IMR-90 (cell line): ENCODE data around the gene ZNF514. TPM values are rescaled to one million over a fixed set of nuclear protein-coding genes. Genes with fewer than 3 reads are reported as not detected.

ENCODE experiments used
- ATAC-seq: fragments of 200-7000 bp; cut with Tn5 transposase; 2 replicates; pipeline ENCODE4 v1.9.1; 2020; ENCODE audit warnings: low read depth, mild to moderate bottlenecking, moderate library complexity
- BruUV-seq: library from RNA; stranded (reverse); fragments of 400-500 nt; replicated peaks from 2 replicates; lab custom pipeline; 2021; lab: Mats Ljungman, UMichigan
- CTCF ChIA-PET: fragments of 300-600 bp; formaldehyde crosslinking; extraction: SDS; loops from one replicate; lab custom pipeline; 2021; ENCODE audit warnings: antibody characterized with exemption; lab: Yijun Ruan, JAX
- POLR2A ChIA-PET: fragments of 300-600 bp; sonication (Branson Sonifier 250); formaldehyde crosslinking; loops from one replicate; lab custom pipeline; 2022; ENCODE audit warnings: antibody characterized with exemption; ENCODE audit not compliant: unreplicated experiment; lab: Charles Lee
- DNase-seq: peaks from one replicate; pipeline ENCODE4 v3.0.0; 2013
- H2AFZ ChIP-seq: replicated peaks from 2 replicates; pipeline ENCODE3; 2013; ENCODE audit warnings: low read length, mild to moderate bottlenecking; ENCODE audit not compliant: poor library complexity
- H2AK5ac ChIP-seq: 2 replicates; pipeline ENCODE4 v1.6.1; 2013; ENCODE audit warnings: low read depth, low read length, inconsistent platforms
- H2AK9ac ChIP-seq: replicated peaks from 2 replicates; pipeline ENCODE3; 2013; ENCODE audit warnings: mild to moderate bottlenecking, low read depth, low read length, moderate library complexity; ENCODE audit not compliant: poor library complexity
- H2BK120ac ChIP-seq: 2 replicates; pipeline ENCODE4 v1.6.1; 2013; ENCODE audit warnings: low read depth, low read length, inconsistent platforms
- H2BK15ac ChIP-seq: 3 replicates; pipeline ENCODE4 v1.6.1; 2013; ENCODE audit warnings: low read depth, low read length, inconsistent platforms
- H2BK20ac ChIP-seq: 2 replicates; pipeline ENCODE4 v1.6.1; 2013; ENCODE audit warnings: low read depth, mild to moderate bottlenecking, inconsistent platforms, low read length, moderate library complexity
- H2BK5ac ChIP-seq: 2 replicates; pipeline ENCODE4 v1.6.1; 2013; ENCODE audit warnings: mild to moderate bottlenecking, low read depth, low read length, inconsistent platforms; ENCODE audit not compliant: poor library complexity, severe bottlenecking
- H3K14ac ChIP-seq: replicated peaks from 2 replicates; pipeline ENCODE4 v1.6.1; 2013; ENCODE audit warnings: low read depth, low read length, inconsistent platforms
- H3K18ac ChIP-seq: 2 replicates; pipeline ENCODE4 v1.6.1; 2013; ENCODE audit warnings: low read depth, low read length, control low read depth
- H3K23ac ChIP-seq: 2 replicates; pipeline ENCODE4 v1.6.1; 2013; ENCODE audit warnings: low read depth, low read length, inconsistent platforms
- H3K27ac ChIP-seq: 2 replicates; pipeline ENCODE4 v1.5.1; 2013; ENCODE audit warnings: mild to moderate bottlenecking, control low read depth, low read length; ENCODE audit not compliant: insufficient read depth
- H3K27me3 ChIP-seq: 2 replicates; pipeline ENCODE4 v1.6.1; 2013; ENCODE audit warnings: low read length; ENCODE audit not compliant: control insufficient read depth, insufficient read depth
- H3K36me3 ChIP-seq: 2 replicates; pipeline ENCODE4 v1.6.1; 2013; ENCODE audit warnings: low read length, mixed read lengths; ENCODE audit not compliant: control insufficient read depth, insufficient read depth
- H3K4ac ChIP-seq: 2 replicates; pipeline ENCODE4 v1.6.1; 2013; ENCODE audit warnings: low read depth, low read length, inconsistent platforms
- H3K4me1 ChIP-seq: 2 replicates; pipeline ENCODE4 v1.6.1; 2013; ENCODE audit warnings: low read length, mixed read lengths; ENCODE audit not compliant: control insufficient read depth, insufficient read depth
- H3K4me2 ChIP-seq: 2 replicates; pipeline ENCODE4 v1.6.1; 2013; ENCODE audit warnings: low read depth, mild to moderate bottlenecking, control low read depth, low read length, moderate library complexity
- H3K4me3 ChIP-seq: 2 replicates; pipeline ENCODE4 v1.5.1; 2013; ENCODE audit warnings: low read depth, mild to moderate bottlenecking, control low read depth, low read length, moderate library complexity; ENCODE audit not compliant: insufficient read depth
- H3K56ac ChIP-seq: 2 replicates; pipeline ENCODE4 v1.6.1; 2013; ENCODE audit warnings: low read length, inconsistent platforms; ENCODE audit not compliant: insufficient read depth; ENCODE audit errors: extremely low read depth
- H3K79me1 ChIP-seq, 2 experiments: 2 replicates each; pipeline ENCODE4 v1.6.1; 2013; ENCODE audit warnings: low read length in 2 of 2, inconsistent platforms in 1 of 2, low read depth in 1 of 2
- H3K9ac ChIP-seq: 2 replicates; pipeline ENCODE4 v1.6.1; 2013; ENCODE audit warnings: low read depth, low read length, control low read depth
- H3K9me1 ChIP-seq: 2 replicates; pipeline ENCODE4 v1.6.1; 2013; ENCODE audit warnings: low read length, inconsistent platforms; ENCODE audit not compliant: insufficient read depth
- H3K9me3 ChIP-seq: 2 replicates; pipeline ENCODE4 v1.6.1; 2013; ENCODE audit warnings: low read length; ENCODE audit not compliant: control insufficient read depth, insufficient read depth
- H4K20me1 ChIP-seq: 2 replicates; pipeline ENCODE4 v1.6.1; 2013; ENCODE audit warnings: low read length, inconsistent platforms; ENCODE audit not compliant: insufficient read depth
- H4K5ac ChIP-seq: 2 replicates; pipeline ENCODE4 v1.6.1; 2013; ENCODE audit warnings: mild to moderate bottlenecking, low read depth, low read length, control low read depth
- H4K8ac ChIP-seq, 2 experiments: 2 replicates each; pipeline ENCODE4 v1.6.1; 2013; ENCODE audit warnings: low read depth in 2 of 2, low read length in 2 of 2, control low read depth in 1 of 2, inconsistent platforms in 1 of 2
- H4K91ac ChIP-seq: 2 replicates; pipeline ENCODE4 v1.6.1; 2013; ENCODE audit warnings: low read depth, low read length, inconsistent platforms; ENCODE audit not compliant: insufficient read depth
- BHLHE40 ChIP-seq: fragments of 150-350 bp; IDR thresholded peaks from 2 replicates; pipeline ENCODE4 v1.6.1; 2016; ENCODE audit warnings: mild to moderate bottlenecking, low read depth, low read length
- CEBPB ChIP-seq: IDR thresholded peaks from 2 replicates; pipeline ENCODE4 v1.6.1; 2012; ENCODE audit warnings: low read depth, low read length, improper control_type of control experiment
- CHD1 ChIP-seq: IDR thresholded peaks from 2 replicates; pipeline ENCODE4 v1.6.1; 2012; ENCODE audit warnings: low read depth, low read length, improper control_type of control experiment
- MAFK ChIP-seq: IDR thresholded peaks from 2 replicates; pipeline ENCODE4 v1.6.1; 2012; ENCODE audit warnings: low read depth, low read length, improper control_type of control experiment
- MAZ ChIP-seq: IDR thresholded peaks from 2 replicates; pipeline ENCODE4 v1.6.1; 2012; ENCODE audit warnings: low read depth, mild to moderate bottlenecking, low read length, improper control_type of control experiment, moderate library complexity, borderline replicate concordance
- MXI1 ChIP-seq: IDR thresholded peaks from 2 replicates; pipeline ENCODE4 v1.6.1; 2012; ENCODE audit warnings: low read depth, mild to moderate bottlenecking, low read length, moderate library complexity, borderline replicate concordance
- NFE2L2 ChIP-seq: fragments of 150-350 bp; IDR thresholded peaks from 2 replicates; pipeline ENCODE4 v1.6.1; 2016; ENCODE audit warnings: low read depth, mild to moderate bottlenecking, low read length
- POLR2A ChIP-seq: IDR thresholded peaks from 2 replicates; pipeline ENCODE4 v1.6.1; 2012; ENCODE audit warnings: mild to moderate bottlenecking, low read depth, low read length
- RAD21 ChIP-seq: IDR thresholded peaks from 2 replicates; pipeline ENCODE4 v1.6.1; 2012; ENCODE audit warnings: low read length, improper control_type of control experiment
- RCOR1 ChIP-seq: IDR thresholded peaks from 2 replicates; pipeline ENCODE4 v1.6.1; 2012; ENCODE audit warnings: mild to moderate bottlenecking, low read length, improper control_type of control experiment; ENCODE audit not compliant: insufficient replicate concordance
- RFX5 ChIP-seq: IDR thresholded peaks from 2 replicates; pipeline ENCODE4 v1.8.0; 2012; ENCODE audit warnings: low read depth, mild to moderate bottlenecking, low read length, moderate library complexity
- WGBS, 2 experiments: methylation state at CpG; one replicate each; pipeline versions ENCODE4 v1.1.5 to v1.1.7; 2013; ENCODE audit warnings: missing lambda C conversion rate in 2 of 2; ENCODE audit not compliant: insufficient read length in 1 of 2; ENCODE audit errors: extremely low coverage in 2 of 2; 5-methylcytosine and 5-hydroxymethylcytosine counted together
- dilution Hi-C: fragments of 300-500 bp; cut with HindIII; formaldehyde crosslinking; loops from one replicate; pipeline ENCODE4 v1.14.3; 2018; ENCODE audit warnings: low sequenced_read_pairs; ENCODE audit not compliant: unreplicated experiment
- in situ Hi-C: fragments of 300-500 bp; cut with MboI; formaldehyde crosslinking; loops from 3 replicates; pipeline ENCODE4 v1.14.3; 2019; ENCODE audit warnings: low sequenced_read_pairs, inconsistent platforms, mixed read lengths
- intact Hi-C: fragments of 100-400 bp; cut with micrococcal nuclease; formaldehyde crosslinking; loops from 2 replicates; pipeline ENCODE4 v1.10.0; 2022
- polyA plus RNA-seq, 3 experiments: library from polyadenylated mRNA; depleted of rRNA; stranded (reverse); fragments of >200 nt; gene quantifications; 2 replicates each; pipeline ENCODE4 v1.2.3, GENCODE V29; 2012; ENCODE audit warnings: low replicate concordance in 1 of 3
- total RNA-seq: library from RNA; depleted of rRNA; stranded (reverse); fragments of >200 nt; gene quantifications from 2 replicates; pipeline ENCODE4 v1.2.3, GENCODE V29; 2012
- TF ChIP-seq, protein P1 (sequence below): fragments of 150-350 bp; IDR thresholded peaks from 2 replicates; pipeline ENCODE4 v1.6.1; 2017; ENCODE audit warnings: mild to moderate bottlenecking, antibody characterized with exemption, low read length, low read depth
- TF ChIP-seq, protein P2 (sequence below): conservative IDR thresholded peaks from 2 replicates; pipeline ENCODE4 v1.5.1; 2012; ENCODE audit warnings: mild to moderate bottlenecking, low read depth, low read length, improper control_type of control experiment
- TF ChIP-seq, protein P3 (sequence below): fragments of 150-350 bp; IDR thresholded peaks from 2 replicates; pipeline ENCODE4 v1.6.1; 2016; ENCODE audit warnings: low read depth, mild to moderate bottlenecking, low read length, moderate library complexity, borderline replicate concordance

Gene ZNF514
- total and polyA plus RNA-seq, 2 of the 4 experiments (the other 2 are of a cell fraction): 5.3 to 6.5 TPM

DNA sequence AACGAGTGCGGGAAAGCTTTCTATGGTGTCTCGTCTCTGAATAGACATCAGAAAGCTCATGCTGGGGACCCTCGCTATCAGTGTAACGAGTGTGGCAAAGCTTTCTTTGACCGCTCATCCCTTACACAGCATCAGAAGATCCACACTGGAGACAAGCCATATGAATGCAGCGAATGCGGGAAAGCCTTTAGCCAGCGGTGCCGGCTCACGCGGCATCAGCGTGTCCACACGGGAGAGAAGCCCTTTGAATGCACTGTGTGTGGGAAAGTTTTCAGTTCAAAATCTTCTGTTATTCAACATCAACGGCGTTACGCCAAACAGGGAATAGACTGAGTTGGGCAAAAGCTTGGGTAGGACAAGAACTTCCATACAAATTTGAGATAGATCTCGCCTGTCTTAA is 22.1 kb upstream of the ZNF514 start:
- Histone ChIP-seq H3K18ac (no peak overlapping the region), H2BK15ac (no peak overlapping the region), H3K4me3 (no peak overlapping the region), H3K9ac (no peak overlapping the region), H2AK5ac (no peak overlapping the region), H2BK120ac (no peak overlapping the region), H3K27me3 (no peaks in the 10 kb centered on the region), H3K9me1 (no peaks in the 10 kb centered on the region), H3K56ac (no peak overlapping the region), H3K36me3 (peaks cover 38% of the 10 kb centered on the region), H3K79me1 (peaks cover 0 to 4% of the 10 kb centered on the region in 2 experiments; a peak in 1 of 4 replicates), H2AFZ (no peak overlapping the region), H3K9me3 (peaks cover 18% of the 10 kb centered on the region), H2AK9ac (no peak overlapping the region), H2BK5ac (no peak overlapping the region), H2BK20ac (no peak overlapping the region), H3K14ac (no peak overlapping the region), H3K27ac (no peak overlapping the region), H4K20me1 (no peaks in the 10 kb centered on the region), H3K4me1 (no peaks in the 10 kb centered on the region), H3K23ac (no peak overlapping the region), H4K5ac (no peak overlapping the region), H3K4me2 (no peak overlapping the region), H4K91ac (no peak overlapping the region), H3K4ac (no peak overlapping the region), H4K8ac (no peak overlapping the region)
- ATAC-seq: no peak
- TF ChIP-seq, protein P1, sequence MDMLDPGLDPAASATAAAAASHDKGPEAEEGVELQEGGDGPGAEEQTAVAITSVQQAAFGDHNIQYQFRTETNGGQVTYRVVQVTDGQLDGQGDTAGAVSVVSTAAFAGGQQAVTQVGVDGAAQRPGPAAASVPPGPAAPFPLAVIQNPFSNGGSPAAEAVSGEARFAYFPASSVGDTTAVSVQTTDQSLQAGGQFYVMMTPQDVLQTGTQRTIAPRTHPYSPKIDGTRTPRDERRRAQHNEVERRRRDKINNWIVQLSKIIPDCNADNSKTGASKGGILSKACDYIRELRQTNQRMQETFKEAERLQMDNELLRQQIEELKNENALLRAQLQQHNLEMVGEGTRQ: no peak
- no peak for TF ChIP-seq RFX5
- no peak for TF ChIP-seq CEBPB
- TF ChIP-seq CHD1: no peak
- no peak for TF ChIP-seq MAZ
- TF ChIP-seq MAFK: no peak
- TF ChIP-seq RCOR1: no peak
- no peak for TF ChIP-seq BHLHE40
- TF ChIP-seq RAD21: no peak
- no peak for TF ChIP-seq POLR2A
- TF ChIP-seq MXI1: no peak
- no peak for TF ChIP-seq NFE2L2
- TF ChIP-seq, protein P2, sequence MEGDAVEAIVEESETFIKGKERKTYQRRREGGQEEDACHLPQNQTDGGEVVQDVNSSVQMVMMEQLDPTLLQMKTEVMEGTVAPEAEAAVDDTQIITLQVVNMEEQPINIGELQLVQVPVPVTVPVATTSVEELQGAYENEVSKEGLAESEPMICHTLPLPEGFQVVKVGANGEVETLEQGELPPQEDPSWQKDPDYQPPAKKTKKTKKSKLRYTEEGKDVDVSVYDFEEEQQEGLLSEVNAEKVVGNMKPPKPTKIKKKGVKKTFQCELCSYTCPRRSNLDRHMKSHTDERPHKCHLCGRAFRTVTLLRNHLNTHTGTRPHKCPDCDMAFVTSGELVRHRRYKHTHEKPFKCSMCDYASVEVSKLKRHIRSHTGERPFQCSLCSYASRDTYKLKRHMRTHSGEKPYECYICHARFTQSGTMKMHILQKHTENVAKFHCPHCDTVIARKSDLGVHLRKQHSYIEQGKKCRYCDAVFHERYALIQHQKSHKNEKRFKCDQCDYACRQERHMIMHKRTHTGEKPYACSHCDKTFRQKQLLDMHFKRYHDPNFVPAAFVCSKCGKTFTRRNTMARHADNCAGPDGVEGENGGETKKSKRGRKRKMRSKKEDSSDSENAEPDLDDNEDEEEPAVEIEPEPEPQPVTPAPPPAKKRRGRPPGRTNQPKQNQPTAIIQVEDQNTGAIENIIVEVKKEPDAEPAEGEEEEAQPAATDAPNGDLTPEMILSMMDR: no peak
- TF ChIP-seq, protein P3, sequence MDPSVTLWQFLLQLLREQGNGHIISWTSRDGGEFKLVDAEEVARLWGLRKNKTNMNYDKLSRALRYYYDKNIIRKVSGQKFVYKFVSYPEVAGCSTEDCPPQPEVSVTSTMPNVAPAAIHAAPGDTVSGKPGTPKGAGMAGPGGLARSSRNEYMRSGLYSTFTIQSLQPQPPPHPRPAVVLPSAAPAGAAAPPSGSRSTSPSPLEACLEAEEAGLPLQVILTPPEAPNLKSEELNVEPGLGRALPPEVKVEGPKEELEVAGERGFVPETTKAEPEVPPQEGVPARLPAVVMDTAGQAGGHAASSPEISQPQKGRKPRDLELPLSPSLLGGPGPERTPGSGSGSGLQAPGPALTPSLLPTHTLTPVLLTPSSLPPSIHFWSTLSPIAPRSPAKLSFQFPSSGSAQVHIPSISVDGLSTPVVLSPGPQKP: no peak
- intact Hi-C loops (no loop called here), in situ Hi-C loops (no loop called here), dilution Hi-C loops (no loop called here)
- ChIA-PET CTCF (no interaction called here), POLR2A (no interaction called here)
- no CpG with 5 or more reads among the region's 18 CpGs for WGBS, 2 experiments
- DNase-seq: no peak
- no TSS peak for BruUV-seq
